Measurements from ENCODE around the gene SFRP5.

The SFRP5 gene

DNA sequence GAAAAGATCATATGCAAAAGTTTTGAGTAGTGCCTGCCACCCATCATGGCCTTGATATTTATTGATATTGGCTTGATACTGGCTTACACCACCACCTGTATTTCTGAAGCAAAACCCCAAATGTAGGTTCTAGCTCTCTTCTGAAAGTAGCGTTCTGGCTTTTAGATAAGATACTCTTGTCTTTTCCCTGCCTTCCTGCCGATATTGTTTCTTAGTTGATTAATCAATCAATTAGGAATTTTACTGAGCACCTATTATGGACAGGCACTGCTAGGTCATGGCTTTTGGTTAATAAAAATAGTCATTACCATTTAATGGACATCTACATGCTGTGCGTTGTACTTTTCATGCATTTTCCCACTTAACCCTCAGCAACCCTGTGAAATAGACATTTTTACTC is 7.9 kb downstream of the SFRP5 start:
- DNase-seq = no peak

DNA sequence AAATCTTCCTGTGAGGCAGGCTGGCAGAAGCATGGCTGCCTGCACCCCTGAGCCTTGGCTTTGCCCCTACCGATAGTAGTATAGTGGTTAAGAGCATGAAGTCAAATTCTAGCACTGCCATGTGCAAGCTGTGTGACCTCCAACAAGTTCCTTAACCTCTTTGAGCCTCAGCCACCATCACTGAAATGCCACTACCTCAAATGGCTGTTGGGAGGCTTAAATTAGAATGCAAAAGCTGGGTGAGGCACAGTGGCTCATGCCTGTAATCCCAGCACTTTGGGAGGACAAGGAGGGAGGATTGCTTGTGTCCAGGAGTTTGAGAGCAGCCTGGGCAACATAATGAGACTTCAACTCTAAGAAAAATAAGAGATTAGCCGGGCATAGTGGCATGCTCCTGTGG is 8.4 kb downstream of the SFRP5 start:
- DNase-seq = no peak

DNA sequence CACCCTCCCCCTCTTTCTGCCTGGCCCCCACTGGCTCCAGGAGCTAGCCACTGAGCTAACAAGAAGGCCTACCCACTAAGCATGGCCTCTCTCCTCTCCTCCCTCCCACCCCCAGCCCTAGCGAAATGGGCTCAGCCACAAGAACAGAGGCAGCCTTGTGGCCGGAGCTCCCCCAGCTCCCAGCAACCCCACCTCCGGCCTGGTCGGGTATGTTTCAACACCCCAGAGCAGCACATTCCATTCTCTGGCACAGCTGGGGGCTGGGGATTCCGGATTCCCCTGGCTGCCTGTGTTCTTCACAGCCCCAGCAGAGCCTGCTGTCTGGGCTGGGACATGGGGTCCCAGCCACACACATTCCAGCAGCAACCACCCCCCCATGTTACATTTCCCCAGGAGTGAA is 9.0 kb downstream of the SFRP5 start:
- no peak for DNase-seq

DNA sequence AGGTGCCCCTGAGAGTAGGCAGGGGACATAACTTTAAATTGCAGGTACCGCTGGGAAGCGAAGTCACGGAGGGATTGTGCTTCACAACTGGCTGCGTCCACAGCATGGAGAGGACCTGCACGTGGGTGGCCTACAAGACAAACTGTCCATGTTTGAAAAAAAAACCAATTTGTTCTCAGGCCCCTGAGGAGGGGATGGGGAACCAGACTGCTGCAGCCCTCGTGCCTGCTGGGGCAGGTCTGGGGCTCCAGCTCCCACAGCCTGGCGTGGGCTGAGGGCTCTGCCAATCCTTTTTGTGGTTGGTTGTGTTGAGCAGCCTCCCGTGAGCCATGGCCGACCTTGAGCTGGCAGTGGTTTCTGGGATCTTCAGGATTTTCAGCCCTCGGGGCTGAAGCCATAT is 9.7 kb downstream of the SFRP5 start:
- DNase-seq = no peak

DNA sequence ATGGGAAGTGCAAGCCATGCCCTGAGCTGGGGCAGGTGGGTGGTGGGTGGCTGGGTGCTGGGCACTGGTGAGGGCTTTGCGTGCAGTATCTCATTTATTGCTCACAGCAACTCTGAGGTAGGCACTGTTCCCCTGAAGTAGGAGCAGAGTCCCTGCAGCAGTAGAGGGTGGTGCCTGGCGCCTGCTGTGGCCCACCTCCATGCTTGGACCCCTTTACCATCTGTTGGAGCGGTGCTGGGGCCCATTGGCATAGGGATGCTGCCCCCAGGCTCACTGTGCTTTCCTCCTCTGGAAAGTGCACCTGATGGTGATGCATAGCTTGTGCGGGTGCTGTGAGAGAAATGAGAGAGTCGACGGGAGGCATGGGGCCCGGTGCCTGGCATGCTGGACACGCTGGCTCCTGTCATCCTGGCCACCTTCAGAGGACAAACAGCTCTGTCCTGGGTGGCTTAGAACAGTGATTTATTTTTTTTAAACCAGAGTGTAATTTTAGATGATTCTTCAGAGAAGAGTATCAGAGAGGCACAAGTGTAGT is 10.4 kb downstream of the SFRP5 start:
- no peak for DNase-seq

DNA sequence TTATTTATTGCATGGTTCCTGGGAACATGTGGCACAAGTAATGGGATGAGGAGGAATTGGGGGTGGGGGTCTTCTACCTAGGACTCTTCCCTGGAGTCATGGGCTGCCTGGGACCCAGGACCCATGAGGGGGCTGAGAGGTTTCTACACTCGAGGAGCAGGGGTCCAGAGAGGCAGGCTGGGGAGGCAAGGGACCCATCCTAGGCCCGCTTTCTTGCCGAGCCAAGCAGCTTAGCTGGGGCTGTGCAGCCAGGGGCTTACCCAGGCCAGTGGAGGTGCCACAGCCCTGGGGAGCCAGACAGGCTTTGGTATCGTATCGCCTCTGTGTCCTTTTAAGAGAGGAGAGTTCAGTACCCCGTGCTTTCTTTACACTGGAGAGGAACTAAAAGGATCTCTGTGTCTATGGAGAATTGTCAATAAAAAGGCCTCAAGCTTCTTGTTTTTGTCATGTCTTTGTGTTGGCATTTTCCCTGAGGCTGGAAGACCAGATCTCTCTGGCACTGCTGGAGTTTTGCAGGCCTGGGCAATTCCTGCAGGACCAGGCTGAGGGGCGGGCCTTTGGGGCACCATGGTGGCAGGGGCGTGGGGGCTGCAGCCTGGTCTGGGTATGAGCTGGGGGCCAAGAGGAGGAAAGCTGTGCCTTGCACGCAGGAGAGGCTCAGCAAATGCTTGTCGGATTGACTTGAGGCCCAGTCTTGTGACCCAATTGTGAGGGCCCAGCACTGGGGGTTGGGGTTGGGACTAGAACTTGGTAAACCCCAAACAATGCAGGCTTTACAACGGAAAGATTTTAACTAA is 11.1 kb downstream of the SFRP5 start:
- DNase-seq = no peak

DNA sequence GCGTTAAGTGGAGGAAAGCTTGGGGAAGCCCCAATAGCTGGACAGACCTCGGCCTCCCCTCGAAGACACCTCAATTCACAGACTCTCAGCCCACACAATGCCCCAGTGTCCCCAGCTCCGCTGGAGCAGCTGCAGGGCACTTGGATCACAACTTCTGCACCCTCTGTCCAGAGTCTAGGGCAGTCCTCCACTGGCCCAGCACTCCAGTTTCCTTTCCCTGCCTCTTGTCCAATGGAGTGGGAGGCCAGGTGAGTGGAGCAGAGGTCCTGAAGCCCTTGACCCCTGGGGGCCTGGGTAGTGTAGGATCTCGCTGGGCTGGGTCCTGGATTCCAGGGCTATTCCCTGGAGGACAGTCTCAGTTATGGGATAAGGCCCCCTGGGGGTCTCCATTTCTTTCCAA is 11.9 kb downstream of the SFRP5 start:
- DNase-seq = no peak

DNA sequence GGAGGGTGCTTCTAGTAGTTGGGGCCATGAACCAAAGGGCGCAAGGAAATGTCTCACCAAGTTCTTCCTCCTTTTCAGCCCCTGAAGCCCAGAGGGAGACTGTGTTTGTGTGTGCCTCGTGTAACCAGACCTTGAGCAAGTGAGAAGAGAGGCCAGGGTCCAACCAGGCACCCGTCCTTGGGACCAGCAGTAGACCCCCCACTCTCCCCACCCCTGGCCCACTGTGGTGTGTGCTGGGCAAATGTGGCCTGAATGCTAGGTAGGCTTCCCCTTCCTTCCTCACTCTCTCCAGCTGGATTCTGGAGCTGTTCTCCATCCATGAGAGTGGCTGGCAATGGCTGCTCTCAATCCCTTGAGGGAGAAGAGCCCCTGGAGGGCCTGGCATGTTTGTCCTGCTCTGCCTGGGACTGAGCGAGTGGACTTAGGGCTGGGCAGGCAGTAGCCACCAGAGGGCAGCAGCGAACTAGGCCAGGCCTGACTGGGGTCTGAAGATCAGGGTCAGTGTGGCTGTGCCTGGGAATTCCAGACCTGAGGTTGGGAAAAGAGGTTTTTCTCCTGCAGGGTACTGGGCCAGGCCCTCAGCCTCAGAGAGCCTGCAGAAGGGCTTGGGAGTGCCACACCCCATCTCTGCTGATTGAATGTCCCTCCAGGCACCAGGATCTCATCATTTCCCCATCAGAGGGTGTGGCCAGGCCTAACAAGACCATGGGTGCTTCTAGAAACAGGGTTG is 12.5 kb downstream of the SFRP5 start:
- DNase-seq = peak; percentile 19

DNA sequence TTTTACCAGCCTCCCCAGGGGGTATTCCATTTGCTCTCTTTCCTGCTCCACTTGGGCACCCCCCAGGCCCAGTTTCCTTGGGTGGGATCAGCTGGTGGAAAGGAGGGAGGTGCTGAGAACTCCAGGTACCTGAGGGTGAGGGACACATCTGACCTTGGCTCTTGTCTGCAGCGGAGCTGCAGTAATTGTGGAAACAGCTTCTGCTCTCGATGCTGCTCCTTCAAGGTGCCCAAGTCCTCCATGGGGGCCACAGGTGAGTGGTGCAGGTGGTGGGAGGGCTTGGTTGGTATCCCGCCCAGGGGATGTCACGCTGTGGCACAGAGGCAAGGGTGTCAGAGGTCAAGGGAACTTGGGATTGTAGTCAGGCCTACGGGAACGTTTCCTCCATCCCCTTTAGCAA is 14.3 kb downstream of the SFRP5 start:
- DNase-seq = no peak

DNA sequence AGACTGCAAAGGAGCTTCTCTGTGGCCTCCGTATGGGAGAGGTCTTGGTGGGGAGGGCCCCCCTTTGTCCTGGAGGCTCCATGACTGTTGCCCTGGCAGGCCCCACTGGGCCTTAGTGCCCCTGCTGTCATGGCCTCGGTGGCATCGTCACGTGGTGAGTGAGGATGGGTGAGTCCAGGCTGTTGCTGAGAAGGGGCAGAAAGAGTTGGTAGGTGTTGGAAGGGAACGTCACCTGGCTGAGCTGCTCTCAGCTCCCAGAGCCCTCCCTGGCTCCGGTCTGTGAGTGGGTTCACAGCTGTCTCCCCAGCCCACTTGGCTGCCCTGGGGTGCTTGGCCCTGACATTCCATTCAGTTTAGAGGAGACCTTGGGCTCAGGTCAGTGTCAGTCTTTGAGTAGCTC is 16.1 kb downstream of the SFRP5 start:
- no peak for DNase-seq

DNA sequence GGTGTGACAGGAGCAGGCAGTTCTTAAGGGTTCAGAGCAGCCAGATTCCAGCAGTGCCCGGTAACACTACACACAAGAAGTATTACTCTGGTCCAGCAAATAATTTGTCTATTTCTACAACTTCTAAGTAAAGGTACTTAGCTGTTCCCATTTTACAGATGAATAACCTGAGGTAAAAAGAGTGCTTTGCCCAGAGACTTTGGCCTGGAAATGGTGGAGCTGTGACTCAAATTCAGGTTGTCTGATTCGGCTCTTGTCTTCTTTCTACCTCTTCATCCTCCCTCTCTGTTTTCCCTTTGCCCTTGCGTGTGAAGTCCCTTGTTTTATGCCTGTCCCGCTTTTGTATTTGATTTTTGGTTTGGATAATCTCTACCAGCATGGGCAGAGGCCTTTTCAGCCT is 17.1 kb downstream of the SFRP5 start:
- DNase-seq = no peak

DNA sequence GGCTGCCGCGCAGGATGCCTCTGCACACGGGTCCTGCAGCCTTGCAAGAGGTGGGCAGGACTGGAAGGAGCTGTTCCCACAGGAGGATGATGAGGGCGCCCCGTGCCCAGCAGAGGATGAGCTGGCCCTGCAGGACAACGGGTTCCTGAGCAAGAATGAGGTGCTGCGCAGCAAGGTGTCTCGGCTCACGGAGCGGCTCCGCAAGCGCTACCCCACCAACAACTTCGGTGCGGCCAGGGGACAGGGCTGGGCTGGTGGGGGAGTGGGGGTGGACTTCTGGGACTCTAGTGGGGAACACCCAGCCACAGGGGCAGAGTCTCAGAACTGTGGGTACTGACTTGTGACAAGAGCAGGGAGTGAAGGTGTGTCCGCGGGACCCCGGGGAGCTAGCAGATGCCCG is 18.8 kb downstream of the SFRP5 start:
- no peak for DNase-seq

DNA sequence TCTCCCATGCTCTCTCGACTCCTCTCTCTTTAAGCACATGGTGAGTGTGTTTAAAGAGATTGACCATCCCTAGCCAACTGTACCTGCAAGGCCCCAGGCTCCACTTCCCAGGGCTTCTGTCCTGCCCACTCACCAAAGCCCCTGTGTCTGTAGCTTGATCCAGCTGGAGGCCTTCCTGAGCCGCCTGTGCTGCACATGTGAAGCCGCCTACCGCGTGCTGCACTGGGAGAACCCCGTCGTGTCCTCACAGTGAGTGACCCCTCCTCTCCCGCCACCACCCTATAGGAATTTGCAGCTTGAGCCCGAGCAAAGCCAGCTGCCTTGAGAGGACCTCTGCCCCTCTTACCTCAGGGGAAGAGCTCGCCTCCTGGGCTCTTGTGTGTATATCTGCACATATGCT is 23.7 kb downstream of the SFRP5 start:
- DNase-seq = no peak

DNA sequence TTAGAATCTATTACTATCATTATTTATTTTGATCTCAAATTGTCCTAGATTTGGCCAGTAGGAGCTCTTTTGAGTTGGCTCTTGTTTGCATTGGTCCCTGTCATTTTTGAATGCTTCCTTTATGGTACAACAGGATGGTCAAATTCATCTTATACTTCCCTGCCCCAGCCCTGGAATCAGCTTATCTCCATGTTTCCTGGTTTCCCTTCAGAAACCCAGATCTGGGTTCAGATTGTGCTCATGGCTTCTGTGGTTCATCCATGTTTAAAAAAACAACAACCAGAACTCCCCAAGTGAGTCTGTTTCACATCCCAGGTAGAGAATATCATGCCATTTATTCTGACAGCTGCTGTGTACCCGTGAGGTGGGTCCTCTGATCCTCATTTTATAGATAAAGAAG is 24.2 kb downstream of the SFRP5 start:
- no peak for DNase-seq

DNA sequence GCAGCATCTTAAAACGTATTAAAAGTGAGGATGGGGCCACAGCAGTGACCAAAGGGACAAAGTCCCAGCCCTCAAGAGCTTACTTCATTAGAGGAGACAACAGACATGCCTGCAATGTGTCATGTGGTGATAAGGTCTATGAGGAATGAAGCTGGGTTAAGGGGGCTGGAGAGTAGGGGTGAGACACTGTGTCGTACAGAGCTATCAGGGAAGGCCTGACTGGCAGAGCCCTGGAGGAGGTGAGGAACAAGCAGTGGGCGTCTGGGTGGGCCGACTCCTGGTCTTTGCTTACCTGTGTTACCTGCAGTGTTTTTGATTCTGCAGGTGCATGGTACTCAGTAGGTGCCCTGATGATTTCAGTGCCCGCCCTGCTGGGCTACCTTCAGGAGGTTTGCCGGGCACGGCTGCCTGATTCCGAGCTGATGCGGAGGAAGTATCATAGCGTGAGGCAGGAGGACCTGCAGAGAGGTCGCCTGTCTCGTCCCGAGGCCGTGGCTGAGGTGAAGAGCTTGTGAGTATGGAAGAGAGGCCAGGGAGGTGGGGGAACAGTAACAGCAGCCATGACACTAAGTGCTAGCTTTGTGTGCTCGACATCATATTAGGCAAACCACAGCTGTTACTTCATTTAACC is 27.3 kb downstream of the SFRP5 start:
- no peak for DNase-seq

DNA sequence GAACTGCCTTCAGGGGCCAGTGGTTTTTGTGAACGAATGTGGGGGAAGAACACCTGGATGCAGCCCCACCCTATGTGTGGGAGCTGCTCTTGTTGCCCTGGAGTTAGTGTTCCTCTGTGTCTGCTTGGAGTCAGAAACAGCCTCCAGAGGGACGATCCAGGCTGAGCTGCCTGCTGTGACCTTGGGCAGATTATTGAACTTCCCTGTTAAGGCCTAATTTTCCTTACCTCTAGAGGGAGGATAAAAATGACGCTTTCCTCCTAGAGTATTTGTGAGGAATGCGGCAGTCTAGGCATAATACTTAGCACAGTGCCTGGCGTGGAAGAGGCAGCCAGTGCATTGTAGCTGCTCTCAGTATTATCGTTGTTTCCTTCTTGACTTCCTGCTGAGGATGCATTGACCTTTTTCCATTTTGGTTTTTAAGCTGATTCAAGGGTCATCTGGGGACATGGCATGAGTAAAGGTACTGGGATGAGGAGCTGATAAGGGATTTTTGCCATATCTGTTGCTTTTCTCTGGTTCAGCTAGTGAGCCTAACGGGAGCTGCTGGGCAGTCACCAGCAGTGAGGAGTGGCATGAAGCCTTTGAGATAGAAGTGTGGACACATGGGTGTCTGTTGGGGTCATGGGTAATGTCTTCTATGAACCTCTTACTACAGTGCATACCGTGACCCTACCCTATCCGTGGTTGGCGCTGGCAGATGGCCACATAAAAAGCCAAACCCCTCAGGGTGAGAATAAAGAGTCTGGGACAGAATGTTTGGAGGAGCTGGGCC is 28.4 kb downstream of the SFRP5 start:
- no peak for DNase-seq

DNA sequence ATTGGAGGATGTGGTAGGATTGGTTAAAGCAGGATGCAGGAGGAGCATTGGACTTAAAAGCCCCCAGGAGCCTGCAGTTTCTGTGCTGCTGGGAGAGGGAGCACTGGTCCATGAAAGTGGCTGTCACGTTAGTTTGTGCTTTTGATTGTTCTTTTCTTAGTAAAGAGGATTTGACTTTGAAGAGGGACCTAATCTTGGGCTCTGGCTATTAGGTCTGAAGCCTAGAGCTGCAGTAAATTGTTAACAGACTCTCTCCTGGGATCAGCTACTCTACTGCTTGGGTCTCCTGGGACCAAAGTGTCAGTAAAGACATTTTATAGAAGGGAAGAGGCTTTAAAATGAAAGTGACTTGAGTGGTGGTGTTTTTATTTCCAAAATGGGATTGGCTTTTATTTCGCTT is 31.2 kb downstream of the SFRP5 start:
- no peak for DNase-seq

DNA sequence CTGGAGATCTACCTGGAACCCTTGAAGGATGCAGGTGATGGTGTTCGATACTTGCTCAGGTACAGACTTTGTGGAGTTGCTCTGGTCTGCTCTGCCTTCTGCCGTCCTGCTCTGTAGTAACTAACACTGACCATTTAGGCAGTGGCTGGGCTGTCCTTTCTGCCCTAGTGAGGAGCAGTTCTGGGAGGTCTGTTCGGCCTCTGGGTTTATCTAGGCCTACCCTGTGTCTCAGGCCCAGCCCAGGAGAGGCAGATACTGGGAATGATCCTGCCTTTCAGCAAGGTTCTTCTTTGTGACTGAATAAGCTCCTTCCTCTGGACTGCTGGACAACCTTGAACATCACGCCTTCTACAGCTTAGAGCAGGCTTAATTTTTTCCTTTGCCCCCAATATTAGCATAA is 33.2 kb downstream of the SFRP5 start:
- no peak for DNase-seq

DNA sequence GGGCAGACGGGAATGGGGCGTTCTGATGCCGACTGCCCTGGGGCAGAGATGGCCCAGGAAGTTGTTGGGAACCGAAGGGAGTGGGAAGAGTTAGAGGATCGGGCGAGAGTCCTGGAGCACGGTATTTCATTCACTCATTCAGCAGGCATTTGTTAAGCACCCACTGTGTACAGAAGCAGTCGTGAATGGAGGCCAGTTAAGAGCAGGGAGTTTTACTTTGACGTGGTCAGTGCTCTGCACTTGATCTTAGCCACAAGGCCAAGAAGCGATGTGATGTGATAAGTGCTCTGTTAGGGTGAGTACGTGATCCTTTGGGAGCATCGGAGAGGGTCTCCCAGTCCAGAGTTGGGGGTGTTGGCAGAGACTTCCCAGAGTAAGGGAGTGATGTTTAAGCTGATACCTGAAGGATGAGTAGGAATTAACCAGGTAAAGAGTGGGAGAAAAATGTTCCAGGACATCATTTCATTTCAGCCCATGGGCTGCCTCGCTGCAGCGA is 34.0 kb downstream of the SFRP5 start:
- DNase-seq = no peak

DNA sequence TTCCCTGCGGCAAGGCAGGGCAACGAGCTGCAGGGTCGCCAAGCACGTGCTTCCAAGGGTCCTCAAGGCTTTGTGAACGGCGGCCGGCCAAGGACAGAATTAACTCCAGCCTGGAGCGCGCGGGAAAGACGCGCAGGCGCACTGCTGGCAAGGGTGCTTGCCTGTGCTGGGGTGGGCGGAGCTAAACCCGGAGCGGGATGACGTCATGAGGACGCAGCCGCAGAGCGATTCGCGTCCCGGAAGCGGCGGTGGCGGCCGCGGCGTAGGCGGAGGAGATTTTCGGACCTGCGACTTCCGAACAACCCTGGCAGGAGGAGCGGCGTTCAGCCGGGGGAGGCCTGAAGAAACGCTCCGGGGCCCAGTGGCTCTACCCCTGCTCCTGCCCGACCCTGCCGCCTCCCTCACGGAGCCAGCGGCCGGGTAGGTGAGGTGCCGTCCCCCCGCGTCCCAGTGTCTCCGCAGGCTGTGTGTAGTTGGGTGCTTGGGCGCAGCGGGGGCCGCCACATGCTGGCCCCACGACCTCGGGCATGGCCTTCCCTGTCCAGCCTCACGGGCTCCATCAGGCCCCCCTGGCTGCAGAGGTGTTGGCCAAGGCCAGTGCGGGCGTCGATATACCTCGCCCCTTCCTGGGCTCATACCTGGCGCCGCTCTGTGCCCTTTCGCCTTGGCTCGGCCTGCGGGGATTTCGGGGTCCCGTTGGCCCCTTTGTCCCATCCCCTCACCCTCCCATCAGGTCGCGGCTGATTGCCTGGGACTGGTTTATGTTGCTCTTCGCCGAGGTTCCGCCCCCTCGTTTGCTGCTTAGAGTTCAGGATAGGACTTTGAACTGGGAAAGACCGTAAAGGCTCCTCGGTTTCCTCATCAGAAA is 34.7 kb downstream of the SFRP5 start, which contains the start of gene ZFYVE27:
TSS of gene ZFYVE27 (plus strand) at position 227 of the 868 bp plus-strand sequence. CDS start 1,350 bp downstream, outside the sequence.
- DNase-seq = peak; percentile 78

DNA sequence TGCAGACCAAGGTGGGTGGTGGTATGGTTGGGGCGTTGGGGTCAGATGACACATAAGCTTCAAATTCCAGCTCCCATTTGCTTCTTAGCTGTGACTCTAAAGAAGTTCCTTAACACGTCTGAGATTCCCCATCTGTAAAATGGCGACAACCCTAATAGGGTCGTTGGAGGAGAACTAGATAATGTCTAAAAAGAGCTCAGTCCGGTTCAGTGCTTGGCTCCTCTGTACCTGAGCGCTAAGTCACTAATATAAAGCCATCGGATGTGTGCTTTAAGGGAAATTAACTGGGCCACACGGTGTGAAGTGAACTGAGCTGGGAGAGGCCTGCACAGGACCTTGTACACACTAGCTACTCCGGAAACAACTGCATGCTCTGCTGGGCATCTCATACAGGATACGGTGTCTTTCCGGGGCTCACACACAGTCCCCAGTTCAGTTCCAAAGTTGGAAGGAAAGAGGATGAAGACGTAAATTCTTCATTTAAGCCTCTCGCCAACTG is 35.3 kb downstream of the SFRP5 start:
- DNase-seq = no peak

DNA sequence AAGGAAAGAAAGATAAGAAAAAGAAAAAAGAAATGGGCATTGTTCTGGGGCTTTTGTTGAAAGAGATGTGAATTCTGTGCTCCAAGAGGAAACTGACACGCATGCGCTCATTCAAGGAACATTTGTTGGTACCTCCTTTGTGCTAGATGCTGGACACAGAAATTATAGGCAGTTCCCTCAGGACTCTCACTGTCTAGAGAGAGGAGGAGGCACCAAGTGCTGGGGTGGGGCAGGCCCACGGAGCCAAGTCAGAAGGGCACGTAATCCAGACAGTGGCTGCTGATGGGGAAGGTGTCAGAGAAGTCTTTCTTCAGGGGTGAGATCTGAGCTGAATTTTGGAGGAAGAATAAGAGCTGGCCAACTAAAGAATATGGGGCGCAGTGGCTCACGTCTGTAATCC is 37.8 kb downstream of the SFRP5 start:
- no peak for DNase-seq

Measured in NCI-H1694 treated with DMSO at 0.1 percent for 48 hours (cell line).